Prostate gland (tissue), 2 donors: ENCODE data around the gene SRGAP3.

Experiments
- CTCF ChIP-seq, 4 experiments: fragments of 200-600 bp in 2 of 4; fragments of 450-650 bp in 2 of 4; sonication (generic) in 2 of 4; IDR thresholded peaks; 1 replicate in 3 of 4; 2 replicates in 1 of 4; pipeline ENCODE4 v1.5.1; 2016 to 2019; ENCODE audit warnings: antibody characterized with exemption in 4 of 4, mild to moderate bottlenecking in 2 of 4, moderate library complexity in 2 of 4
- POLR2A ChIP-seq: fragments of 450-650 bp; IDR thresholded peaks from one replicate; pipeline ENCODE4 v1.6.1; 2016; ENCODE audit warnings: antibody characterized with exemption, mild to moderate bottlenecking
- POLR2AphosphoS5 ChIP-seq: sonication (generic); formaldehyde crosslinking; IDR thresholded peaks from one replicate; pipeline ENCODE4 v1.6.1; 2017; ENCODE audit warnings: antibody characterized with exemption

- TF ChIP-seq CTCF (IDR thresholded peaks at IDR 0.05) (no peak), POLR2A (no peak), POLR2AphosphoS5 (no peak)
These were observed 64.4 kb downstream of the SRGAP3 start for GRCh38 chr3:9185046-9185445.
